Measurements from ENCODE around the gene ZNF555. TPM values are rescaled to one million over a fixed set of nuclear protein-coding genes. Genes with fewer than 3 reads are reported as not detected.
A peak's percentile ranks its signal among the peaks of the same experiment; 100 is the strongest.

ZNF555 gene
- total and polyA plus RNA-seq, 9 of the 15 experiments (the other 6 are each of a cell fraction or from before 2014, with no cell fraction given), result 2.0 to 6.7 (median 5.4) TPM

DNA sequence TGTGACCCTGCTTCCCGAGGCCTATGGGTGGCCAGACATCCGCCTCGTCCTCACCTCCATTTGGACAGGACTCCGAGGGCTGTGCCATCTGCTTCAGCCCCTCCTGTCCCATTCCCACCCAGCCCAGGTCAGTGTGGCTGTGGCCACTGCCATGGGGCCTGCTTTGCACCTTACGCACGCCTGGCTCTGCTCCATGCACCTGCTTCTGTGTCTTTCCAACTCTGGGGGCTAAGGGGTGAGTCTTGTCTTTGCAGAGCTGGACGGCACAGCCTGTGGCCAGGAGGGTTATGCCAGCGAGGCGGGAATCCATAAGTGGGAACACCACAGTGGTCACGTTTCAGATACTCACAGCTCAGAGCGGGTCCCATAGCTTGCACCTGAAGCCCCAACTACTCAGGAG is 26.8 kb upstream of the ZNF555 start:
- Histone ChIP-seq H4K20me1 (replicated peaks; ENCODE audit: control insufficient read depth, insufficient read depth, low read length) (no peaks in the 10 kb centered on the region), H3K36me3 (ENCODE audit: control insufficient read depth, insufficient read depth, low read length) (peaks cover 49% of the 10 kb centered on the region; the same call in 2 of the 3 replicates), H3K4me3 (no peak overlapping the region), H3K27me3 (ENCODE audit: control insufficient read depth in 2 of 2, insufficient read depth in 2 of 2, low read length in 2 of 2) (no peaks in the 10 kb centered on the region), H3K9me3 (replicated peaks; ENCODE audit: control insufficient read depth, insufficient read depth, low read depth, low read length) (0 out of 2 replicates have a peak, but pooled peaks cover 1% of the 10 kb centered on the region), H3K79me2 (ENCODE audit: control insufficient read depth, insufficient read depth, low read length) (no peaks in the 10 kb centered on the region), H3K4me2 (ENCODE audit: insufficient read depth, low read length) (no peak overlapping the region), H3K9ac (ENCODE audit: insufficient read depth in 1 of 2, low read depth in 2 of 2, low read length in 2 of 2) (peak overlapping the region in 1 of 2 experiments; percentile 52; a peak in 1 of 4 replicates), H2AFZ (ENCODE audit: low read depth, low read length) (no peak overlapping the region), H3K9me1 (ENCODE audit: control insufficient read depth, insufficient read depth, low read length) (no peaks in the 10 kb centered on the region), H3K4me1 (replicated peaks in 1 of 2; ENCODE audit: control insufficient read depth in 2 of 2, insufficient read depth in 2 of 2, low read length in 2 of 2) (peaks cover 0 to 22% of the 10 kb centered on the region in 2 experiments; a peak in 2 of 5 replicates), H3K27ac (ENCODE audit: extremely low read depth, low read depth, low read length) (no peak overlapping the region)
- TF ChIP-seq ZBED1 (IDR thresholded peaks at IDR 0.05) (no peak), POLR2A (conservative IDR thresholded peaks at IDR 0.05) (0 out of 2 replicates have a peak, but pooled peaks have one; percentile 4)
- BruUV-seq (replicated peaks), result no TSS peak
- ATAC-seq (no peak), FAIRE-seq (no peak), DNase-seq (ENCODE audit: extremely low read depth in 1 of 4, low spot score in 3 of 4) (no peak)
- WGBS (ENCODE audit: insufficient coverage, low coverage, missing lambda C conversion rate), result 97% methylated on average over 9 of the region's 11 CpGs
- POLR2A ChIA-PET, result interaction anchor here (0.5 to 0.9 kb wide), 2 partner anchors 14 to 19 kb away, joined by 3 read pairs; no protein-coding TSS in a partner anchor
- in situ Hi-C loops (cut with MboI), result no loop called here
- CTCF ChIA-PET (ENCODE audit: low intra/inter-chr PET ratio), result no interaction called here
- intact Hi-C loops (cut with micrococcal nuclease), result no loop called here

- intact Hi-C loops (cut with micrococcal nuclease), result no loop called here
- Histone ChIP-seq H3K9me1 (ENCODE audit: control insufficient read depth, insufficient read depth, low read length) (no peaks in the 10 kb centered on the region), H3K36me3 (ENCODE audit: control insufficient read depth, insufficient read depth, low read length) (peaks cover 42% of the 10 kb centered on the region; the same call in 2 of the 3 replicates), H3K4me1 (replicated peaks in 1 of 2; ENCODE audit: control insufficient read depth in 2 of 2, insufficient read depth in 2 of 2, low read length in 2 of 2) (peaks cover 0 to 30% of the 10 kb centered on the region in 2 experiments; a peak in 3 of 5 replicates), H3K9me3 (replicated peaks; ENCODE audit: control insufficient read depth, insufficient read depth, low read depth, low read length) (0 out of 2 replicates have a peak, but pooled peaks cover 1% of the 10 kb centered on the region), H3K9ac (ENCODE audit: insufficient read depth in 1 of 2, low read depth in 2 of 2, low read length in 2 of 2) (peak overlapping the region in 1 of 2 experiments; percentile 26; a peak in 1 of 4 replicates), H2AFZ (ENCODE audit: low read depth, low read length) (no peak overlapping the region), H4K20me1 (replicated peaks; ENCODE audit: control insufficient read depth, insufficient read depth, low read length) (no peaks in the 10 kb centered on the region), H3K79me2 (ENCODE audit: control insufficient read depth, insufficient read depth, low read length) (peaks cover 5% of the 10 kb centered on the region), H3K27me3 (ENCODE audit: control insufficient read depth in 2 of 2, insufficient read depth in 2 of 2, low read length in 2 of 2) (no peaks in the 10 kb centered on the region), H3K4me2 (ENCODE audit: insufficient read depth, low read length) (no peak overlapping the region), H3K27ac (ENCODE audit: extremely low read depth, low read depth, low read length) (no peak overlapping the region), H3K4me3 (no peak overlapping the region)
- DNase-seq (ENCODE audit: extremely low read depth in 1 of 4, low spot score in 3 of 4) (no peak), ATAC-seq (no peak), FAIRE-seq (no peak)
- 91% methylated on average over 13 of the region's 13 CpGs for WGBS (ENCODE audit: insufficient coverage, low coverage, missing lambda C conversion rate)
- CTCF ChIA-PET (ENCODE audit: low intra/inter-chr PET ratio), result no interaction called here
- TF ChIP-seq POLR2G (IDR thresholded peaks at IDR 0.05; ENCODE audit: low read depth, low read length), result peak; percentile 48; the same call in 1 of the 2 replicates
- TF ChIP-seq SUPT5H (IDR thresholded peaks at IDR 0.05), result no peak
- BruUV-seq (replicated peaks), result no TSS peak
- POLR2A ChIA-PET, result no interaction called here
- in situ Hi-C loops (cut with MboI), result no loop called here
These were observed 26.1 kb upstream of the ZNF555 start for GRCh38 chr19:2815191-2815614.

All from K562 (cell line).